Mesodermal cell (in vitro differentiated cells): Measurements from ENCODE around the gene ACHE.

Experiments
- H3K27ac ChIP-seq: 2 replicates; pipeline ENCODE4 v1.7.0; 2013; ENCODE audit warnings: mild to moderate bottlenecking, low read depth, low read length, moderate library complexity; ENCODE audit not compliant: severe bottlenecking
- H3K36me3 ChIP-seq: 2 replicates; pipeline ENCODE4 v1.7.1; 2013; ENCODE audit warnings: mild to moderate bottlenecking, low read length, moderate library complexity; ENCODE audit not compliant: control insufficient read depth, insufficient read depth
- H3K4me1 ChIP-seq: one replicate; pipeline ENCODE4 v1.7.1; 2013; ENCODE audit warnings: mild to moderate bottlenecking, low read length; ENCODE audit not compliant: insufficient read depth, control insufficient read depth, poor library complexity, severe bottlenecking
- H3K4me3 ChIP-seq: 2 replicates; pipeline ENCODE4 v1.7.0; 2013; ENCODE audit warnings: low read length, control low read depth, mild to moderate bottlenecking; ENCODE audit not compliant: insufficient read depth, poor library complexity, severe bottlenecking; ENCODE audit errors: extremely low read depth
- H3K9me3 ChIP-seq: 2 replicates; pipeline ENCODE4 v1.7.1; 2013; ENCODE audit warnings: mild to moderate bottlenecking, low read length, moderate library complexity; ENCODE audit not compliant: control insufficient read depth
- WGBS, 2 experiments: methylation state at CpG; one replicate each; pipeline ENCODE4 v1.1.5; 2013; ENCODE audit warnings: missing lambda C conversion rate in 2 of 2; ENCODE audit not compliant: insufficient coverage in 2 of 2; 5-methylcytosine and 5-hydroxymethylcytosine counted together

Gene ACHE

GRCh38 chr7:100896732-100897608 is 1.3 kb upstream of the ACHE start:
- Histone ChIP-seq H3K4me3 (peak overlapping the region; percentile 69), H3K27ac (no peak overlapping the region), H3K4me1 (peaks cover 8% of the 10 kb centered on the region), H3K9me3 (no peaks in the 10 kb centered on the region), H3K36me3 (peaks cover 3% of the 10 kb centered on the region)
- 2 to 5% methylated on average over 65 to 72 of the region's 95 CpGs for whole genome bisulfite sequencing, 2 experiments

GRCh38 chr7:100895956-100896731 is 456 bp upstream of the ACHE start:
- Histone ChIP-seq H3K4me3 (peak overlapping the region; percentile 69), H3K9me3 (no peaks in the 10 kb centered on the region), H3K36me3 (peaks cover 3% of the 10 kb centered on the region), H3K27ac (no peak overlapping the region), H3K4me1 (peaks cover 11% of the 10 kb centered on the region)
- WGBS, 2 experiments: 5 to 7% methylated on average over 48 to 50 of the region's 54 CpGs

GRCh38 chr7:100894860-100895700 is 608 bp downstream of the ACHE start:
- Histone ChIP-seq H3K4me1 (peaks cover 16% of the 10 kb centered on the region), H3K4me3 (peak overlapping the region; percentile 69), H3K9me3 (no peaks in the 10 kb centered on the region), H3K36me3 (peaks cover 3% of the 10 kb centered on the region), H3K27ac (no peak overlapping the region)
- WGBS, 2 experiments: 0% methylated on average over 51 to 76 of the region's 83 CpGs

- H3K27ac ChIP-seq: no peak overlapping the region
- H3K9me3 ChIP-seq: no peaks in the 10 kb centered on the region
- 43 to 53% methylated on average over 31 to 37 of the region's 40 CpGs for WGBS, 2 experiments
- H3K36me3 ChIP-seq: peaks cover 3% of the 10 kb centered on the region
- H3K4me3 ChIP-seq: peak overlapping the region; percentile 69
- H3K4me1 ChIP-seq: peaks cover 16% of the 10 kb centered on the region
Observed at GRCh38 chr7:100893910-100894721, 1.6 kb downstream of the ACHE start.

- H3K9me3 ChIP-seq: no peaks in the 10 kb centered on the region
- H3K27ac ChIP-seq: no peak overlapping the region
- peaks cover 8% of the 10 kb centered on the region for H3K36me3 ChIP-seq
- WGBS, 2 experiments: 94 to 95% methylated on average over 27 to 29 of the region's 32 CpGs
- H3K4me1 ChIP-seq: peaks cover 16% of the 10 kb centered on the region
- no peak overlapping the region for H3K4me3 ChIP-seq
Observed at GRCh38 chr7:100893318-100893895, 2.3 kb downstream of the ACHE start.

GRCh38 chr7:100892364-100893317 is 3.0 kb downstream of the ACHE start:
- Histone ChIP-seq H3K36me3 (peaks cover 16% of the 10 kb centered on the region), H3K27ac (no peak overlapping the region), H3K9me3 (no peaks in the 10 kb centered on the region), H3K4me1 (peaks cover 16% of the 10 kb centered on the region), H3K4me3 (no peak overlapping the region)
- 95 to 96% methylated on average over 35 to 37 of the region's 44 CpGs for WGBS, 2 experiments

GRCh38 chr7:100891568-100892247 is 4.0 kb downstream of the ACHE start:
- H3K36me3 ChIP-seq: peaks cover 25% of the 10 kb centered on the region
- WGBS, 2 experiments: 90 to 97% methylated on average over 3 to 4 of the region's 8 CpGs
- H3K4me1 ChIP-seq: peaks cover 20% of the 10 kb centered on the region
- no peaks in the 10 kb centered on the region for H3K9me3 ChIP-seq
- H3K27ac ChIP-seq: peak overlapping the region; percentile 86
- no peak overlapping the region for H3K4me3 ChIP-seq

- H3K27ac ChIP-seq: peak overlapping the region; percentile 86
- no peaks in the 10 kb centered on the region for H3K9me3 ChIP-seq
Observed at GRCh38 chr7:100890653-100891567, 4.8 kb downstream of the ACHE start.

More at GRCh38 chr7:100890653-100891567, 4.8 kb downstream of the ACHE start:
- whole genome bisulfite sequencing, 2 experiments: 47 to 48% methylated on average over 26 to 31 of the region's 43 CpGs
- peaks cover 33% of the 10 kb centered on the region for H3K36me3 ChIP-seq
- H3K4me3 ChIP-seq: peak overlapping the region; percentile 52
- peaks cover 15% of the 10 kb centered on the region for H3K4me1 ChIP-seq
